Glutamatergic neuron (in vitro differentiated cells): ENCODE measurements around the gene NFYC. TPM values are rescaled to one million over a fixed set of nuclear protein-coding genes. Genes with fewer than 3 reads are reported as not detected.

Experiments used
- DNase-seq: peaks from one replicate; pipeline ENCODE4 v3.0.0; 2022
- H3K27ac Mint-ChIP-seq: one replicate; pipeline ENCODE4 v1.8.0; 2020; ENCODE audit warnings: mild to moderate bottlenecking, mixed read lengths, inconsistent platforms; ENCODE audit not compliant: unreplicated experiment
- H3K27me3 Mint-ChIP-seq: one replicate; pipeline ENCODE4 v1.8.0; 2020; ENCODE audit warnings: mild to moderate bottlenecking, moderate library complexity, mixed read lengths, inconsistent platforms; ENCODE audit not compliant: unreplicated experiment
- H3K36me3 Mint-ChIP-seq: one replicate; pipeline ENCODE4 v1.8.0; 2020; ENCODE audit warnings: mild to moderate bottlenecking, mixed read lengths, inconsistent platforms; ENCODE audit not compliant: unreplicated experiment
- H3K4me1 Mint-ChIP-seq: one replicate; pipeline ENCODE4 v1.8.0; 2020; ENCODE audit warnings: mild to moderate bottlenecking, low read depth, mixed read lengths, inconsistent platforms; ENCODE audit not compliant: unreplicated experiment
- H3K4me3 Mint-ChIP-seq: one replicate; pipeline ENCODE4 v1.8.0; 2020; ENCODE audit warnings: mild to moderate bottlenecking, mixed read lengths, inconsistent platforms; ENCODE audit not compliant: unreplicated experiment
- H3K9me3 Mint-ChIP-seq: one replicate; pipeline ENCODE4 v1.8.0; 2020; ENCODE audit warnings: mild to moderate bottlenecking, moderate library complexity, mixed read lengths, inconsistent platforms; ENCODE audit not compliant: unreplicated experiment
- total RNA-seq: library from RNA; stranded (reverse); fragmentation: NEBNext Ultra II Directional; extraction: Animal tissue kit (Norgen Biotek cat#: 25700); gene quantifications from one replicate; pipeline ENCODE4 v1.2.1, GENCODE V29; 2021; ENCODE audit not compliant: unreplicated experiment
- TF ChIP-seq, protein P1 (sequence below): fragments of 200-600 bp; sonication (generic); IDR thresholded peaks from one replicate; pipeline ENCODE4 v1.5.0; 2021; ENCODE audit not compliant: partially characterized antibody, unreplicated experiment

NFYC gene
- total RNA-seq, 1 donor from 2014 or later = 44.2 TPM

DNA sequence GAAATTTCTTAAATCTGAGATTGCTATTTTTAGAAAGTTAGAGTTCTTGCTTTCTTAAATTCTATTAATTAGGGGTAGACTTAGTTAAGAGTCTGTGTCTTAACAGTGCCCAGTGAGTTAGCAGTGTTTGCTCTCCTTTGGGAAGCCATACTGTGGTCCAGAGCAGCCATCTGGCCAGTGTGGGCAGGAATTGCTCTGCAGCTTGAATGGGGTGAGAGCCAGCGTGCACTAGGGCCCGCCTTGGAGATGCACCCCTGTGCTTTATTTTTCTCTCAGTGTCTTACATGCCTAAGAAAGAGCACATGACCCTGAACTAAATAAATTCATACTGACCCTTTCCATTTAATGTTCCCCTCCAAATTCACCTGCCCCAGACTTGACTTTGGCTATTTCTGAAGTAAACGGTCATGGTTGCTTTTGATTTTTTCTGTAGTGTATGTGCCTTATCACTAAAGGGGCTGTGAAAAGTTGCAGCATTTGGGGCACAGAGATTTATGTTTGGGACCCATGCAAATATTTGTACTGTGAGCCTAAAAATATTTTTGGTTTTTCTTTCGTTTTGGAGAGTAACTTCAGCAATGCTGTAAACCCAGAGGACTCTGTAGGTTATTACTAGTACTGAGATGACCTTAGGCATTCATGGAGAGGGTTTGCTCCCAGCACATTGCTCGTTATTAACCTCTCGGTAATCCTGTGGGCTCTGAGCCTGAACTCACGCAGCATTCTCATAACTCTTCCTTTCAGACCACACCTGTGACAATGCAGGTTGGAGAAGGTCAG, 70.8 kb downstream of the NFYC start:
- no peaks in the 10 kb centered on the region for H3K27me3 Mint-ChIP-seq
- no peak overlapping the region for H3K4me3 Mint-ChIP-seq
- no peak for DNase-seq
- H3K9me3 Mint-ChIP-seq = peaks cover 2% of the 10 kb centered on the region
- no peak overlapping the region for H3K27ac Mint-ChIP-seq
- peaks cover 23% of the 10 kb centered on the region for H3K4me1 Mint-ChIP-seq
- TF ChIP-seq, protein P1, sequence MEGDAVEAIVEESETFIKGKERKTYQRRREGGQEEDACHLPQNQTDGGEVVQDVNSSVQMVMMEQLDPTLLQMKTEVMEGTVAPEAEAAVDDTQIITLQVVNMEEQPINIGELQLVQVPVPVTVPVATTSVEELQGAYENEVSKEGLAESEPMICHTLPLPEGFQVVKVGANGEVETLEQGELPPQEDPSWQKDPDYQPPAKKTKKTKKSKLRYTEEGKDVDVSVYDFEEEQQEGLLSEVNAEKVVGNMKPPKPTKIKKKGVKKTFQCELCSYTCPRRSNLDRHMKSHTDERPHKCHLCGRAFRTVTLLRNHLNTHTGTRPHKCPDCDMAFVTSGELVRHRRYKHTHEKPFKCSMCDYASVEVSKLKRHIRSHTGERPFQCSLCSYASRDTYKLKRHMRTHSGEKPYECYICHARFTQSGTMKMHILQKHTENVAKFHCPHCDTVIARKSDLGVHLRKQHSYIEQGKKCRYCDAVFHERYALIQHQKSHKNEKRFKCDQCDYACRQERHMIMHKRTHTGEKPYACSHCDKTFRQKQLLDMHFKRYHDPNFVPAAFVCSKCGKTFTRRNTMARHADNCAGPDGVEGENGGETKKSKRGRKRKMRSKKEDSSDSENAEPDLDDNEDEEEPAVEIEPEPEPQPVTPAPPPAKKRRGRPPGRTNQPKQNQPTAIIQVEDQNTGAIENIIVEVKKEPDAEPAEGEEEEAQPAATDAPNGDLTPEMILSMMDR = no peak
- H3K36me3 Mint-ChIP-seq = no peaks in the 10 kb centered on the region

DNA sequence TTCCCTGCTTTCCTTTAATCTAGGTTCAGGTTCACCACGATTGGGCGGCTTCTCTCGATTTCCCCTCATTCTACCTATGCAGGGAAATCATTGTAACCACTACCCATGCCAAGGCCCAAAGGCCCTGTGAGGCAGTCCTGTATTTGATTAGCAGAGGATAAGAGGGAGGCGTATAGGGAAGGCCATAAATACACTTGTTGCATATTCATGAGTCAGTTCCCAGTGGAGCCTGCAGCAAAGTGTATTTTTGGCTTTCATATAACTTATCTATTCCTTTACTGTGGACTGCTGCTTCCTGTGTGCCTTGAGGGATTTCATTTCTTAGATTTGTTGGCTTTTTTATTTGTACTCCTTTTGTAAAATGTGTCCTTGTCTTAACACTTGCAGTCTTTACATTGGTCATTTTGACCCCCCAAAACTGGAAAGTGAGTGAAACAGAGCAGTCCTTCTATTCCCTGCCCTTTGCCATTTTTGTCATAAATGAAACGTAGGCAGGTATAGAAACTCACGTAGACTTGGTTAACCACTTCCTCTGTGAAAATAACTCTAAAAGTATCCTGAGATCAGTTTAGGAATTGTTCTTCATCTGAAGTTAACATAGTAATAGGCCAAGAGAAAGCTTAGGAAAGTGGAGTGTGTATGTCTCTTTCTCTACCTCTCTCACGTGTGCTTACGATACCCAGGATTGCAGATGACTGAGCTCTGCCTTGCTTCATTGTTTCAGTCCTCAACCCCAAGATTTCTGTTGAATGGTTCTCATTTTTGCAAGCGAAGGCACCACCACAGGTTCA, 72.4 kb downstream of the NFYC start:
- no peak overlapping the region for H3K27ac Mint-ChIP-seq
- TF ChIP-seq, protein P1 = no peak
- DNase-seq = no peak
- peaks cover 23% of the 10 kb centered on the region for H3K4me1 Mint-ChIP-seq
- peaks cover 2% of the 10 kb centered on the region for H3K9me3 Mint-ChIP-seq
- H3K36me3 Mint-ChIP-seq = no peaks in the 10 kb centered on the region
- no peaks in the 10 kb centered on the region for H3K27me3 Mint-ChIP-seq
- H3K4me3 Mint-ChIP-seq = no peak overlapping the region

DNA sequence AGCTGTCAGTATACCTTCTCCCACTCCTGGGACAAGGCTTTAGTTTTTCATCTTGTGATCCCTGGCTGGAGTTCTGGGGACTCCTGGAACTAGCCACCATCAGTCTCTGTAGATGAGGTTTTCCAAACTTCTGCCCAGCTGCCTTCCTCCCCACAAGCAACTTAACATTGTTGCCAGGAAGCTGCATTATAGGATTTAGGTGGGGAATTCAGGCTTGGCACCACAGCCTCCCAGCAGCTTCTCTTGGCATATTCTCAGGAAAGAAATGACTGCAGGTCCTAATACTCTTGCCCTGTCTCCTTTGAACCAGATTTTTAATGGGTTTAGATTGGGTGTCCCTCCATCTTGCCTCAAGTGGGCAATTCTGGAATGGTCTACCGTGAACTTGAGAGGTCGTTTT, 73.5 kb downstream of the NFYC start:
- H3K27me3 Mint-ChIP-seq = no peaks in the 10 kb centered on the region
- no peaks in the 10 kb centered on the region for H3K36me3 Mint-ChIP-seq
- no peak overlapping the region for H3K4me3 Mint-ChIP-seq
- TF ChIP-seq, protein P1 = no peak
- DNase-seq = no peak
- H3K27ac Mint-ChIP-seq = no peak overlapping the region
- peaks cover 26% of the 10 kb centered on the region for H3K4me1 Mint-ChIP-seq
- peaks cover 2% of the 10 kb centered on the region for H3K9me3 Mint-ChIP-seq

DNA sequence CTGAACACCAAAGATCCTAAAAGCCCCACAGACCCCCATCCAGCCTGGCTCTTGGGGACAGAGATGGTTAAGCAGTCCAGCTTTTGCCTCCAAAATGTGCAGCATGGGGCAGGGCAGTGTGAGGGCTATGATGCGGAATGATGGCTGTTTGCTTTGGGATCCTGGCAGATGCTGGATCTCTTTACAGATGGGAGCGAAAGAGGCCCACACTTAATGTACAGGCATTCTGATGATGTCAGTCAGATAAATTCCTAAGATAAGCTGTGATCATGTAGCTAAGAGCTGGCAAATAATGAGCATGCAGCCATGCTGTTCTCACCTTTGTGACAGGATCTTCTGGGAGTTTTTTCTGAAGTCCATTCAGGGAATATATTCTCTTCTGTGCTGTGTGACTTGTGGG, 74.5 kb downstream of the NFYC start:
- H3K27ac Mint-ChIP-seq = peak overlapping the region; percentile 62
- H3K4me3 Mint-ChIP-seq = peak overlapping the region; percentile 60
- no peaks in the 10 kb centered on the region for H3K36me3 Mint-ChIP-seq
- DNase-seq = no peak
- H3K4me1 Mint-ChIP-seq = peaks cover 36% of the 10 kb centered on the region
- H3K27me3 Mint-ChIP-seq = peaks cover 2% of the 10 kb centered on the region
- H3K9me3 Mint-ChIP-seq = peaks cover 2% of the 10 kb centered on the region
- TF ChIP-seq, protein P1 = no peak

DNA sequence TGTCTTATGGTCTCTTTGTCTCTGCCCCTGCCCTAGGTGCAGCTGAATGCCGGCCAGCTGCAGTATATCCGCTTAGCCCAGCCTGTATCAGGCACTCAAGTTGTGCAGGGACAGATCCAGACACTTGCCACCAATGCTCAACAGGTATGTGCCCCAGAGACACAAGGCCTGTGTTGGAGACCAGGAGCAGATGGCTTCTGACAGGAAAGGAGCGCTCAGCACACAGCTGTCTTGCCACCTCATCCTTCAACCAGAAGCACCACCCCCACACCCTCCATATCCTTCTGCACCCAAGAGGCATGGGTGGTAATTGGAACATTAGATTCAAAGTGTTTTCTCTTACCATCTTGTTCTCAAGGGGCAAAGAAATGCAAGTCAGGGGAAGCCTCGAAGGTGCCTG, 75.1 kb downstream of the NFYC start:
- H3K4me3 Mint-ChIP-seq = peak overlapping the region; percentile 60
- peaks cover 4% of the 10 kb centered on the region for H3K27me3 Mint-ChIP-seq
- H3K4me1 Mint-ChIP-seq = peaks cover 41% of the 10 kb centered on the region
- peak overlapping the region; percentile 62 for H3K27ac Mint-ChIP-seq
- DNase-seq = no peak
- peaks cover 2% of the 10 kb centered on the region for H3K9me3 Mint-ChIP-seq
- H3K36me3 Mint-ChIP-seq = no peaks in the 10 kb centered on the region
- TF ChIP-seq, protein P1 = no peak
